HCT116 (cell line): ENCODE results near the gene ERCC4. TPM values are rescaled to one million over a fixed set of nuclear protein-coding genes. Genes with fewer than 3 reads are reported as not detected.

Experiments
- ATAC-seq: fragments of 200-7000 bp; cut with Tn5 transposase; 2 replicates; pipeline ENCODE4 v1.9.1; 2020; ENCODE audit warnings: mild to moderate bottlenecking, moderate library complexity
- BruUV-seq: library from RNA; stranded (reverse); fragments of 400-500 nt; replicated peaks from 2 replicates; lab custom pipeline; 2021; lab: Mats Ljungman, UMichigan
- CTCF ChIA-PET: fragments of 300-600 bp; sonication (Branson Sonifier 250); formaldehyde crosslinking; loops from one replicate; lab custom pipeline; 2021; ENCODE audit warnings: antibody characterized with exemption; lab: Charles Lee
- POLR2A ChIA-PET: fragments of 300-600, 350-600 bp; sonication (Branson Sonifier 250); formaldehyde crosslinking; loops from one replicate; lab custom pipeline; 2021; ENCODE audit warnings: antibody characterized with exemption; lab: Charles Lee
- RAD21 ChIA-PET, 2 experiments: fragments of 300-600 bp; sonication (Branson Sonifier 250); formaldehyde crosslinking; loops; one replicate each; lab custom pipeline; 2023; ENCODE audit warnings: low total read pairs in 2 of 2; ENCODE audit not compliant: uncharacterized antibody in 2 of 2, unreplicated experiment in 2 of 2, low non-redundant PET in 1 of 2; lab: Charles Lee
- DNase-seq: peaks from one replicate; pipeline ENCODE4 v3.0.0-alpha.2; 2010; ENCODE audit warnings: low read depth, low spot score
- H2AFZ ChIP-seq: fragments of 200-600 bp; shearing (Covaris generic), sonication (generic); 2 replicates; pipeline ENCODE4 v1.6.1; 2017; ENCODE audit warnings: low read depth, mixed run types, mixed read lengths, antibody characterized with exemption, low read length; ENCODE audit not compliant: poor library complexity, severe bottlenecking
- H3K27ac ChIP-seq: 2 replicates; pipeline ENCODE4 v1.5.1; 2012; ENCODE audit warnings: low read depth, low read length
- H3K27me3 ChIP-seq: fragments of 200-600 bp; sonication (generic); 2 replicates; pipeline ENCODE4 v1.6.1; 2016; ENCODE audit warnings: mixed run types, low read length, mixed read lengths; ENCODE audit not compliant: insufficient read depth
- H3K36me3 ChIP-seq, 2 experiments: fragments of 200-500 bp in 1 of 2; fragments of 200-600 bp in 1 of 2; sonication (Bioruptor generic) in 1 of 2; sonication (generic) in 1 of 2; 2 replicates each; pipeline versions ENCODE4 v1.5.1 to v1.6.1; 2014 to 2016; ENCODE audit warnings: low read length in 2 of 2, inconsistent platforms in 1 of 2, mixed read lengths in 1 of 2, mixed run types in 1 of 2; ENCODE audit not compliant: insufficient read depth in 2 of 2, control insufficient read depth in 1 of 2
- H3K4me1 ChIP-seq, 2 experiments: fragments of 200-600 bp in 1 of 2; sonication (generic) in 1 of 2; 2 replicates each; pipeline versions ENCODE4 v1.5.1 to v1.6.1; 2012 to 2017; ENCODE audit warnings: low read length in 2 of 2, inconsistent platforms in 1 of 2, mild to moderate bottlenecking in 1 of 2, mixed read lengths in 1 of 2, mixed run types in 1 of 2, moderate library complexity in 1 of 2; ENCODE audit not compliant: insufficient read depth in 2 of 2, control insufficient read depth in 1 of 2
- H3K4me2 ChIP-seq: fragments of 200-600 bp; sonication (generic); 2 replicates; pipeline ENCODE4 v1.6.1; 2017; ENCODE audit warnings: mixed run types, low read length, mixed read lengths
- H3K4me3 ChIP-seq, 2 experiments: fragments of 200-600 bp in 1 of 2; sonication (generic) in 1 of 2; replicated peaks in 1 of 2; 2 replicates each; pipeline ENCODE4 v1.5.1; 2011 to 2016; ENCODE audit warnings: low read length in 2 of 2, control low read depth in 1 of 2, low read depth in 1 of 2, mild to moderate bottlenecking in 1 of 2, mixed read lengths in 1 of 2, mixed run types in 1 of 2
- H3K79me2 ChIP-seq: fragments of 200-600 bp; sonication (generic); 2 replicates; pipeline ENCODE4 v1.6.1; 2017; ENCODE audit warnings: mild to moderate bottlenecking, mixed run types, low read length, moderate library complexity, mixed read lengths; ENCODE audit not compliant: insufficient read depth
- H3K9ac ChIP-seq: fragments of 200-600 bp; sonication (generic); 2 replicates; pipeline ENCODE4 v1.6.1; 2016; ENCODE audit warnings: low read length, mixed read lengths
- H3K9me2 ChIP-seq: fragments of 200-600 bp; sonication (generic), shearing (Covaris generic); 2 replicates; pipeline ENCODE4 v1.6.1; 2017; ENCODE audit warnings: mixed run types, mild to moderate bottlenecking, moderate library complexity; ENCODE audit not compliant: insufficient read depth
- H3K9me3 ChIP-seq, 2 experiments: fragments of 200-500 bp in 1 of 2; fragments of 200-600 bp in 1 of 2; sonication (Bioruptor generic) in 1 of 2; sonication (generic) in 1 of 2; 2 replicates each; pipeline ENCODE4 v1.6.1; 2014 to 2017; ENCODE audit warnings: low read length in 2 of 2, mixed read lengths in 2 of 2, inconsistent platforms in 1 of 2, low read depth in 1 of 2, mild to moderate bottlenecking in 1 of 2, mixed run types in 1 of 2, moderate library complexity in 1 of 2; ENCODE audit not compliant: control insufficient read depth in 1 of 2, insufficient read depth in 1 of 2
- H4K20me1 ChIP-seq: fragments of 200-600 bp; sonication (generic), shearing (Covaris generic); 2 replicates; pipeline ENCODE4 v1.6.1; 2017; ENCODE audit warnings: mixed run types, mild to moderate bottlenecking, moderate library complexity; ENCODE audit not compliant: insufficient read depth
- CBX3 ChIP-seq: IDR thresholded peaks from 2 replicates; pipeline ENCODE4 v1.6.1; 2012; ENCODE audit warnings: low read depth
- CEBPB ChIP-seq: IDR thresholded peaks from 2 replicates; pipeline ENCODE4 v1.6.1; 2012; ENCODE audit warnings: low read depth
- CTCF ChIP-seq, 3 experiments: fragments of 200-600 bp in 1 of 3; sonication (generic) in 1 of 3; IDR thresholded peaks in 2 of 3; conservative IDR thresholded peaks in 1 of 3; 2 replicates each; pipeline ENCODE4 v1.5.1; 2012 to 2017; ENCODE audit warnings: low read depth in 2 of 3, low read length in 2 of 3, antibody characterized with exemption in 1 of 3, borderline replicate concordance in 1 of 3, control low read depth in 1 of 3, mild to moderate bottlenecking in 1 of 3, mixed read lengths in 1 of 3, mixed run types in 1 of 3, moderate library complexity in 1 of 3; ENCODE audit not compliant: insufficient read depth in 1 of 3
- ELF1 ChIP-seq: IDR thresholded peaks from 2 replicates; pipeline ENCODE4 v1.6.1; 2012; ENCODE audit warnings: low read depth, borderline replicate concordance
- EZH2 ChIP-seq: fragments of 200-600 bp; sonication (generic); IDR thresholded peaks from 2 replicates; pipeline ENCODE4 v1.6.1; 2017; ENCODE audit warnings: antibody characterized with exemption, mixed run types
- FOSL1 ChIP-seq: IDR thresholded peaks from 2 replicates; pipeline ENCODE4 v1.6.1; 2012; ENCODE audit warnings: low read depth
- JUND ChIP-seq: IDR thresholded peaks from 2 replicates; pipeline ENCODE4 v1.6.1; 2012
- POLR2AphosphoS5 ChIP-seq: IDR thresholded peaks from 2 replicates; pipeline ENCODE4 v1.6.1; 2011; ENCODE audit warnings: mild to moderate bottlenecking, low read depth, low read length, moderate library complexity
- SIN3A ChIP-seq: IDR thresholded peaks from 2 replicates; pipeline ENCODE4 v1.6.1; 2012; ENCODE audit warnings: low read depth
- TCF7L2 ChIP-seq: IDR thresholded peaks from 2 replicates; pipeline ENCODE4 v1.7.0; 2011; ENCODE audit warnings: borderline replicate concordance, inconsistent platforms; ENCODE audit not compliant: insufficient read depth, insufficient read length; ENCODE audit errors: extremely low read depth
- YY1 ChIP-seq: IDR thresholded peaks from 2 replicates; pipeline ENCODE4 v1.6.1; 2011; ENCODE audit warnings: low read length, low read depth, moderate library complexity, mild to moderate bottlenecking; ENCODE audit not compliant: insufficient replicate concordance; ENCODE audit errors: extremely low read depth
- ZBTB33 ChIP-seq: IDR thresholded peaks from 2 replicates; pipeline ENCODE4 v1.6.1; 2011; ENCODE audit warnings: mild to moderate bottlenecking, low read length, moderate library complexity; ENCODE audit not compliant: insufficient replicate concordance; ENCODE audit errors: extremely low read depth
- intact Hi-C: fragments of 100-400 bp; cut with micrococcal nuclease; formaldehyde crosslinking; loops from 2 replicates; pipeline ENCODE4 v1.10.0; 2022
- total RNA-seq: library from RNA; stranded (reverse); gene quantifications from one replicate; pipeline ENCODE4 v1.2.1, GENCODE V29; 2021; ENCODE audit not compliant: unreplicated experiment

The ERCC4 gene
- total RNA-seq, 1 experiment from 2014 or later: 10.4 TPM

GRCh38 chr16:14001521-14001920, 81.6 kb downstream of the ERCC4 start:
- Histone ChIP-seq H2AFZ (no peak overlapping the region), H3K4me2 (no peak overlapping the region), H3K4me3 (no peak overlapping the region), H3K9ac (no peak overlapping the region), H3K4me1 (peaks cover 0 to 6% of the 10 kb centered on the region in 2 experiments; a peak in 2 of 4 replicates), H3K27me3 (no peaks in the 10 kb centered on the region), H3K9me2 (no peaks in the 10 kb centered on the region), H3K27ac (no peak overlapping the region), H3K9me3 (no peaks in the 10 kb centered on the region), H3K36me3 (no peaks in the 10 kb centered on the region), H4K20me1 (no peaks in the 10 kb centered on the region), H3K79me2 (no peaks in the 10 kb centered on the region)
- POLR2A ChIA-PET: no interaction called here
- CTCF ChIA-PET: no interaction called here
- no peak for TF ChIP-seq SIN3A
- no peak for TF ChIP-seq ELF1
- TF ChIP-seq YY1: no peak
- no peak for TF ChIP-seq EZH2
- TF ChIP-seq TCF7L2: no peak
- TF ChIP-seq POLR2AphosphoS5: no peak
- TF ChIP-seq JUND: no peak
- TF ChIP-seq CBX3: no peak
- no peak for TF ChIP-seq FOSL1
- TF ChIP-seq ZBTB33: no peak
- TF ChIP-seq CTCF (IDR thresholded peaks at IDR 0.05 in 2 of 3, conservative IDR thresholded peaks at IDR 0.05 in 1 of 3; ENCODE audit: borderline replicate concordance in 1 of 3, insufficient read depth in 1 of 3, low read depth in 2 of 3, low read length in 2 of 3): no peak
- no peak for TF ChIP-seq CEBPB
- ATAC-seq: no peak
- BruUV-seq: no TSS peak
- intact Hi-C loops: no loop called here
- RAD21 ChIA-PET: no interaction called here
- DNase-seq: no peak

Other genes starting within 250 kb of the ERCC4 start
- gene MRTFB, start 151.2 kb downstream of the ERCC4 start, total RNA-seq: 39.0 TPM